ENCODE measurements around the gene ZC3H15.
A peak's percentile ranks its signal among the peaks of the same experiment; 100 is the strongest.
"Not testable (repeated sequence)": the region's sequence is repeated elsewhere in the genome, so short reads cannot be mapped to it uniquely, and the experiment has no call there.

ZC3H15 gene
- 138 reads per million, percentile 88 among the genes with 10 or more reads in this experiment for total RNA-seq

GRCh38 chr2:186485871-186486650 is at the start of gene ZC3H15:
Gene ZC3H15, plus strand, starts transcription at chr2:186486260. Its CDS starts 123 bp downstream, at chr2:186486383.
- peak; percentile 96 for DNase-seq

- no peak for DNase-seq
These were observed 48.3 kb upstream of the ZC3H15 start for GRCh38 chr2:186437719-186438118.

DNA sequence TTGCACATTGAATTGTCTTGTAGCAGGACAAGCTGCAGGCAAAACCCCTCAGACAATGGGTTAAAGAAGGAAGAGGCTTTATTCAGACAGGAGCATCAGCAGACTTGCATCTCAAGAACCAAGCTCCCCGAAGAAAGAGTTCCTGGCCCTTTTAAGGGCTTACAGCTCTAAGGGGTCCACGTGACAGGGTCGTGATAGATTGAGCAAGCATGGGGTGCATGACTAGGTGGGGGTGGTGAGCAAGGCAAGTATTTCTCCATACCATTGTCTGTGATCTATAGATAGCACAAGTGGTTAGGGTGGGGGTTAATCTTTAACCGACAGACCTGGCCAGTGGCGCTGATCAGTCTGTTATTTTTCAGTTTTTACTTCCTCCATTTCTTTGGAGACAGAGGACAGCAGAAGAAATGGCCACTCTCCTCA is 46.4 kb upstream of the ZC3H15 start:
- not testable (repeated sequence) for DNase-seq

GRCh38 chr2:186440506-186440905 is 45.6 kb upstream of the ZC3H15 start:
- no peak for DNase-seq

GRCh38 chr2:186442885-186443284 is 43.2 kb upstream of the ZC3H15 start:
- no peak for DNase-seq

- DNase-seq = no peak
These were observed 42.2 kb upstream of the ZC3H15 start for GRCh38 chr2:186443851-186444250.

DNA sequence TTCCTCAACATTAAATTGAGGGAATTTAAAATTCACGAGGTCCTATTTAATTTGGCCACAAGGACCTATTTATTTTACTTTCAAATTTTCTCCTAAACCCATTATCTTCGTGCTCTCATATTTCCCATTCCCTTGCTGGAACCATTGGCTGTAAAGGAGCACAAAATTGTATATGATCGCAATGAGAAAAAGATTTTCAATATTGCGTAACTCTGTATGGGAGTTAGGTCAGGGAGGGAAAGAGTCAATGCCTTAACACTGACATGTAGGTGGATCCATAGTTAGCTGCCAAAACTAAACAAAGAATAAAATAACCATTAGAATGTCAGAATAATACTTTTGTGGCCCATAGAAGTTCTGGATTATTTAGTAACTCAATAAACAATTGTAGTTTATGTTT is 40.6 kb upstream of the ZC3H15 start:
- no peak for DNase-seq

DNA sequence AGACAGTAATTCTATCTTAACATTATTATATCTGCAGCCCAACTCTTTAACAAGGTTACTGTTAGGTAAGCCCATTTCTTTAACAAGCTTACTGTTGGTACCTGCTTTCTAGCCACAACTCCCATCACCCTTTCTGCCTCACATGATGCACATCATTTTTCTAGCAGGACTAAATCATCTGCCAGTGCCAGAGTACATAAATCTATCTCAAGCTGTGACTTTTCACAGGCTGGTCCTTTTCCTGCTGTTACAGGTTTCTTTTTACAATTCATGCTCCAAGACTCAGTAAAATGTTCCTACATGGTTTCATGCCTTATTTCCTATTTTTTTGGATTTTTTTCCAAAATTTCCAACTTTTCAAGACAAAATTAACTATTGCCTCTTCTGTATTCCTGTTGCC is 30.4 kb upstream of the ZC3H15 start:
- DNase-seq = no peak

GRCh38 chr2:186456941-186457340 is 29.1 kb upstream of the ZC3H15 start:
- no peak for DNase-seq

GRCh38 chr2:186457908-186458307 is 28.2 kb upstream of the ZC3H15 start:
- DNase-seq = no peak

GRCh38 chr2:186459009-186459408 is 27.1 kb upstream of the ZC3H15 start:
- no peak for DNase-seq

GRCh38 chr2:186460465-186460864 is 25.6 kb upstream of the ZC3H15 start:
- no peak for DNase-seq

DNA sequence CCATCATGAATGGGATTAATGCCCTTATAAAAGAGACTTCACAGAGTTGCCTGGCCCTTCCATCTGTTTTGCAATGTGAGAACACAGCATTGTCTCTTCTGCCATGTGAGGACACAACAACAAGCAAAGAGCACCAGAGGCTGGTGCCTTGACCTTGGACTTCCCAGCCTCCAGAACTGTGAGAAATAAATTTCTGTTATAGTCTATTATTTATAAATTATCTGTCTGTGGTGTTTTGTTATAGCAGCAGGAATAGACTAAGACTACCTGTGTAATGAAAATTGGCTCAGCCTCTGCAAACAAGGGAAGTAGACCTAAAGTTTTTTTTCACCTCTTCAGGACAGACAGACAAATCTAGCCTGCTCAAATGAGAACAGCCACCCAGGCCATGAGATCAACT is 19.3 kb upstream of the ZC3H15 start:
- DNase-seq = no peak

DNA sequence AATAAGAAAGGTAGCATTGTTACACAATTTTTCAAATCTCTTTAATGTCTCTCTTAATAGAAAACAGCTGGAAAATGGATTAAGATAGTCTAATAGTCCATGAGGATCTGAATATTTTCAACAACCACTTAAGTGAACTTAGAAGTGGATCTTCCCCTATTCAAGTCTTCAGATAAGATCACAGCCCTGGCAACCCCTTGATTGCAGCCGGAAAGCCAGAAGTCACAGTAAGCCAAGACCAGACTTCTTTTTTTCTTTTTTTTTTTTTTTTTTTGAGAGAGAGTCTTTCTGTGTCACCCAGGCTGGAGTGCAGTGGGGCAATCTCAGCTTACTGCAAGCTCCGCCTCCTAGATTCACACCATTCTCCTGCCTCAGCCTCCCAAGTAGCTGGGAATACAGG is 18.6 kb upstream of the ZC3H15 start:
- DNase-seq = no peak

GRCh38 chr2:186472722-186473493 is 13.2 kb upstream of the ZC3H15 start:
- not testable (repeated sequence) for DNase-seq

DNA sequence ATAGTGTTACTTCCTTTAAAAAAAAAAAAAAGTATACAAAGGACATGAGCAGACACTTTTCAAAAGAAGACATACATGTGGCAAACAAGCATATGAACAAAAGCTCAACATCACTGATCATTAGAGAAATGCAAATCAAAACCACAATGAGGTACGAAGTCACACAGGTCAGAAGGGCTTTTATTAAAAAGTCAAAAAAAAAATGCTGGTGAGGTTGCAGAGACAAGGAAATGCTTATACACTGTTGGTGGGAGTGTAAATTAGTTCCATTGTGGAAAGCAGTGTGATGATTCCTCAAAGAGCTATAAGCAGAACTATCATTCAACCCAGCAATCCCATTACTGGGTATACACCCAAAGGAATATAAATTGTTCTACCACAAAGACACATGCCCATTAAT is 11.8 kb upstream of the ZC3H15 start:
- not testable (repeated sequence) for DNase-seq

- DNase-seq = no peak
These were observed 8.3 kb upstream of the ZC3H15 start for GRCh38 chr2:186477790-186478189.

GRCh38 chr2:186480991-186481390 is 5.1 kb upstream of the ZC3H15 start:
- no peak for DNase-seq

DNA sequence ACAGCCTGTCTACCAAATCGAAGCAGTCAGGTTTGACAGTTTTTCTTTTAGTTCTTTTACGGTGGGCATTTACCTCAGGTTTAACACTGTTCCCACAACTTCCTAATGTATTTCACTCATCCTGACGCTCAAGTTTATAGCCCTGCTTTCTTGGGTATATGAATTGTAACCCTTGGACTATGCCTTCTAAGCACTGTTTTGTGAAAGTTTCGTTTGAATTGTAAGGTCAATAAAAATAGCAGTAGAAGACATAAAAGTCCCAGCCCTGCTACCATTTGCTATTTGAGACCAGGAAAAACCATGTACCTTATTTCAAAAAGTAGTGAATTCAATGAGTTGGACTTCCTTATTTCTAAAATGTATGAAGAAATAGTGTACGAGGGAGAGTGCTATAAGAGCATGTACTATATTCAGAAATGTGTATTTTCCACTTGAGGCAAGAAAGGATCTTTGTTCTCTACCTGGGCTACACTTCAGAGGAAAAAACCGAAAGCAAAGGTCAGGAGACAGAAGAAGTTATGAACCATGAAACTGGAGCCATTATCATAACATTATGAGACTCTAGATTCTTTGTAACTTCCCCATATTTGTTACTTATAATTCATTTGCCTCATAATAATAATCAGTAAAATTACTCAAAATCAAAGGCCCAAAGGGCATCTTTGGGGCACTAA is 1.9 kb upstream of the ZC3H15 start:
- no peak for DNase-seq

- no peak for DNase-seq
These were observed 537 bp upstream of the ZC3H15 start for GRCh38 chr2:186485576-186485870.

DNA sequence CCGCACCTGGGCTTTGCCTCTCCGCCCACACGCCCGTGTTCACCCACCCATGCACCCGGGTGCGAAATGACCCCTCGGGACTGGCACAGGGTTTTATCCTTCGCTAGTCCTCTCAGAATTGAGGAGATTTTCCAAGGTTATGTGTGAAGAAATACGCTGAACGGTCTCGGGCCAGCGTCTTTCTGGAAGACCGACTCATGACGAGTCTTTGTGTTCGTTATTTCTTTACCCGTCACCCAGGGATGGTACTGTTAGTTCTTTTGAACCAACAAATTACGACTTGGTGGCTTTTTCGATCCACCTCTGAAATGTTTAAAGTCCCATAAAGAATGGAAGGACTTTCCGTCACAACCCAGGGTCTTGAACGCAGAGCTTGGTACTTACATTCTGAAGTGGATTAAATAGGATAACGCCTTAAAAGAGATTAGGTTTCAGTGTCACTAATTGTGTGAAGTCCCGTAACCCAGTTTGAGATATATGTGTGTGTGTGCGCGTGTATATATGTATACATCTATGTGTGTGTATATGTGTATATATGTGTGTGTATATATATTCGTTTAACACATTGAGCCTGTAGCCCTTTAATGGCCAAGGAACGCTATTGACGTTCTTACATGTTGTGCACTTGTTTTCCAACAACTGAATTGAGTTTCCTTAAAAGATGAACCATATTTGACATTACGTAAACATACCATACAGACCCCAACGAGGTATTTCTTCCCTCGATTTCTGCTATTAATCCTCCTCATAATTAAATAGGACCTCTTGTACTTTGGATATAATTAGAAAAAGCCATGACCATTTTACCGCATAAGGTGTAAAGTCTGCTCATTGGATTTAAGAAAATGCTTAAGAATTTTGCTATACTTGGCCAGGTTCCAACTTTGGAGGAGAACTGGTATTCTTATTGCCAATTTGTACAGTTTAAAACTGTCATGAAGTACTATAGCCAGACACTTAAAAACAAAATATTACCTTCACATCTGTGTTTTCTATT is 889 bp downstream of the ZC3H15 start:
- DNase-seq = no peak

DNA sequence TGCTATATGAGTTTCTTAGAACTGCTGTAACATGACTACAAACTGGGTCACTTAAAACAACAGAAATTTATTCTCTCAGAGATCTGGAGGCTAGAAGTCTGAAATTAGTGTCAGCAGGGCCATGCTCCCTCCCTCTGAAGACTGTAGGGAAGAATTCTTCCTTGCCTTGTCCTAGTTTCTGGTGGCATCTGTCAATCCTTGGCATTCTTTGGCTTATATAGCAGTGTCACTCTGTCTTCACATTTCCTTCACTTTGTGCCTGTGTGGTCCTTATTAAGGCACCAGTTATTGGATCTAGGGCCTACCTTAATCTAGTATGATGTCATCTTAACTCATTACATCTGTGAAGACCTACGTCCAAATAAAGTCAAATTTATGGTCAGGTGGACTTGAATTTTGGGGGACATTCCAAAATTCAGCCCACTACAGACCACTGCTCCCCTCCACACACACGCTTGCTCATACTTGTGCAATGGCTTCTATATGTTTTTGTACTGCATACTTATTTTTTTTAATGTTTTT is 7.6 kb downstream of the ZC3H15 start:
- DNase-seq = no peak

All from effector CD4-positive, alpha-beta T cell (primary cell).